Keratinocyte (primary cell): Measurements from ENCODE around the gene KIF3A. TPM values are rescaled to one million over a fixed set of nuclear protein-coding genes. Genes with fewer than 3 reads are reported as not detected.

Experiments used
- DNase-seq: peaks from one replicate; pipeline ENCODE4 v3.0.0-alpha.2; 2011; ENCODE audit warnings: low read depth, missing footprints, low spot score
- FAIRE-seq: peaks from 2 replicates; lab custom pipeline; 2011; peaks lifted over from hg19 to GRCh38; lab: Jason Lieb, UNC
- H2AFZ ChIP-seq: 2 replicates; pipeline ENCODE4 v1.6.0; 2012; ENCODE audit warnings: low read length, control low read depth, inconsistent platforms; ENCODE audit not compliant: control insufficient read depth
- H3K27ac ChIP-seq: 2 replicates; pipeline ENCODE4 v1.5.1; 2011; ENCODE audit warnings: low read length; ENCODE audit not compliant: control insufficient read depth, insufficient read depth
- H3K27me3 ChIP-seq: 3 replicates; pipeline ENCODE4 v1.6.0; 2011; ENCODE audit warnings: low read length; ENCODE audit not compliant: control insufficient read depth, insufficient read depth; ENCODE audit errors: extremely low read depth
- H3K36me3 ChIP-seq, 2 experiments: 2 replicates in 1 of 2; 3 replicates in 1 of 2; pipeline ENCODE4 v1.5.1; 2011; ENCODE audit warnings: low read length in 2 of 2, mild to moderate bottlenecking in 1 of 2; ENCODE audit not compliant: control insufficient read depth in 2 of 2, insufficient read depth in 2 of 2; ENCODE audit errors: extremely low read depth in 1 of 2
- H3K4me1 ChIP-seq: 3 replicates; pipeline ENCODE4 v1.5.1; 2011; ENCODE audit warnings: low read length; ENCODE audit not compliant: control insufficient read depth, insufficient read depth; ENCODE audit errors: extremely low read depth
- H3K4me2 ChIP-seq: 3 replicates; pipeline ENCODE4 v1.6.0; 2011; ENCODE audit warnings: low read depth, low read length; ENCODE audit not compliant: control insufficient read depth, insufficient read depth; ENCODE audit errors: extremely low read depth
- H3K4me3 ChIP-seq, 3 experiments: fragments of 200-600 bp in 1 of 3; sonication (generic) in 1 of 3; 2 replicates in 2 of 3; 3 replicates in 1 of 3; pipeline ENCODE4 v1.5.1; 2011 to 2016; ENCODE audit warnings: low read length in 3 of 3, mild to moderate bottlenecking in 3 of 3, control low read depth in 2 of 3, inconsistent platforms in 1 of 3, low read depth in 1 of 3, mixed read lengths in 1 of 3, mixed run types in 1 of 3, moderate library complexity in 1 of 3; ENCODE audit not compliant: control insufficient read depth in 2 of 3, insufficient read depth in 2 of 3; ENCODE audit errors: extremely low read depth in 1 of 3
- H3K79me2 ChIP-seq: 2 replicates; pipeline ENCODE4 v1.6.0; 2012; ENCODE audit warnings: low read length; ENCODE audit not compliant: control insufficient read depth, insufficient read depth
- H3K9ac ChIP-seq: 3 replicates; pipeline ENCODE4 v1.6.0; 2011; ENCODE audit warnings: low read length; ENCODE audit not compliant: control insufficient read depth, insufficient read depth; ENCODE audit errors: extremely low read depth
- H3K9me1 ChIP-seq: 3 replicates; pipeline ENCODE4 v1.6.0; 2011; ENCODE audit warnings: low read length; ENCODE audit not compliant: control insufficient read depth, insufficient read depth; ENCODE audit errors: extremely low read depth
- H3K9me3 ChIP-seq: 2 replicates; pipeline ENCODE4 v1.5.1; 2012; ENCODE audit warnings: low read depth, low read length; ENCODE audit not compliant: control insufficient read depth
- H4K20me1 ChIP-seq: 3 replicates; pipeline ENCODE4 v1.6.0; 2011; ENCODE audit warnings: low read length; ENCODE audit not compliant: control insufficient read depth, insufficient read depth; ENCODE audit errors: extremely low read depth
- EZH2 ChIP-seq: IDR thresholded peaks from one replicate; pipeline ENCODE4 v1.6.1; 2012; ENCODE audit warnings: inconsistent platforms, mild to moderate bottlenecking, low read length, moderate library complexity
- dilution Hi-C: fragments of 300-500 bp; cut with MboI; formaldehyde crosslinking; loops from one replicate; pipeline ENCODE4 v1.7.0; 2020; ENCODE audit warnings: low sequenced_read_pairs; ENCODE audit not compliant: extremely low pct_ligation_motif_present
- polyA plus RNA-seq, 5 experiments: library from polyadenylated mRNA; depleted of rRNA in 3 of 5; stranded (reverse) in 3 of 5; stranded (forward) in 1 of 5; unstranded in 1 of 5; fragments of >200 nt; gene quantifications; 1 replicate in 1 of 5; 2 replicates in 3 of 5; 3 replicates in 1 of 5; pipeline versions ENCODE4 v1.2.1 to v1.2.3, GENCODE V29; 2011 to 2012; ENCODE audit warnings: missing spikeins in 2 of 5, low read depth in 1 of 5, low replicate concordance in 1 of 5
- TF ChIP-seq, protein P1 (sequence below), 3 experiments: IDR thresholded peaks in 1 of 3; conservative IDR thresholded peaks in 1 of 3; optimal IDR thresholded peaks in 1 of 3; 2 replicates in 2 of 3; 3 replicates in 1 of 3; pipeline versions ENCODE3 to v1.5.1; 2011; ENCODE audit warnings: low read length in 3 of 3, mild to moderate bottlenecking in 3 of 3, moderate library complexity in 2 of 3, control low read depth in 1 of 3, inconsistent platforms in 1 of 3; ENCODE audit not compliant: insufficient read depth in 2 of 3; ENCODE audit errors: extremely low read depth in 1 of 3

The KIF3A gene
- polyA plus RNA-seq, 1 donor (not counting 4 experiments of a cell fraction or from before 2014, with no cell fraction given), result 15.4 TPM

DNA sequence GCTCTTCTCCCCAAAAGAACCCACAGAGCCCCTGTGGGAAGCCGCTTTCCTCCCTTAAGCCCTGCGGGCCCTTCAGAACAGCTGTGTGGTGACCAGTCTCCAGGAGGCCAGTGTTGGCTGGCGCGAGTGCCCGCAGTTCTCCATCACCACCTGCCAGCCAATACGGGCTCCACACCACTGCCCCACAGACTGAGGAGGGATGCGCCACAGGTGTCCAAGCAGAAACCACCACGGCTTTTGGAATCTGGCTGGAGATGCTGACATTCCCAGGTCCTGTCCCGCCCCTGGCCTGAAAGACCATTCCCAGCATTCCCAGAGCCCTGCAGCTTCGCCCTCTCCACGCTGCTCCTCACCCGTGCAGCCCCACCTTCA lies 22.7 kb upstream of the KIF3A start:
- H2AFZ ChIP-seq, result no peak overlapping the region
- dilution Hi-C loops, result no loop called here
- H3K27me3 ChIP-seq, result no peaks in the 10 kb centered on the region
- H3K9me3 ChIP-seq, result no peaks in the 10 kb centered on the region
- H3K79me2 ChIP-seq, result no peaks in the 10 kb centered on the region
- no peaks in the 10 kb centered on the region for H3K4me1 ChIP-seq
- FAIRE-seq (no peak), DNase-seq (no peak)
- no peak overlapping the region for H3K27ac ChIP-seq
- no peak overlapping the region for H3K9ac ChIP-seq
- no peaks in the 10 kb centered on the region for H3K9me1 ChIP-seq
- no peak overlapping the region for H3K4me3 ChIP-seq
- no peak overlapping the region for H3K4me2 ChIP-seq
- H3K36me3 ChIP-seq, result peaks cover 32 to 42% of the 10 kb centered on the region in 2 experiments
- TF ChIP-seq, protein P1, sequence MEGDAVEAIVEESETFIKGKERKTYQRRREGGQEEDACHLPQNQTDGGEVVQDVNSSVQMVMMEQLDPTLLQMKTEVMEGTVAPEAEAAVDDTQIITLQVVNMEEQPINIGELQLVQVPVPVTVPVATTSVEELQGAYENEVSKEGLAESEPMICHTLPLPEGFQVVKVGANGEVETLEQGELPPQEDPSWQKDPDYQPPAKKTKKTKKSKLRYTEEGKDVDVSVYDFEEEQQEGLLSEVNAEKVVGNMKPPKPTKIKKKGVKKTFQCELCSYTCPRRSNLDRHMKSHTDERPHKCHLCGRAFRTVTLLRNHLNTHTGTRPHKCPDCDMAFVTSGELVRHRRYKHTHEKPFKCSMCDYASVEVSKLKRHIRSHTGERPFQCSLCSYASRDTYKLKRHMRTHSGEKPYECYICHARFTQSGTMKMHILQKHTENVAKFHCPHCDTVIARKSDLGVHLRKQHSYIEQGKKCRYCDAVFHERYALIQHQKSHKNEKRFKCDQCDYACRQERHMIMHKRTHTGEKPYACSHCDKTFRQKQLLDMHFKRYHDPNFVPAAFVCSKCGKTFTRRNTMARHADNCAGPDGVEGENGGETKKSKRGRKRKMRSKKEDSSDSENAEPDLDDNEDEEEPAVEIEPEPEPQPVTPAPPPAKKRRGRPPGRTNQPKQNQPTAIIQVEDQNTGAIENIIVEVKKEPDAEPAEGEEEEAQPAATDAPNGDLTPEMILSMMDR (optimal IDR thresholded peaks at IDR 0.05 in 1 of 3, IDR thresholded peaks at IDR 0.05 in 1 of 3, conservative IDR thresholded peaks at IDR 0.05 in 1 of 3; ENCODE audit: extremely low read depth in 1 of 3, insufficient read depth in 2 of 3, low read length in 3 of 3), result no peak
- no peaks in the 10 kb centered on the region for H4K20me1 ChIP-seq

DNA sequence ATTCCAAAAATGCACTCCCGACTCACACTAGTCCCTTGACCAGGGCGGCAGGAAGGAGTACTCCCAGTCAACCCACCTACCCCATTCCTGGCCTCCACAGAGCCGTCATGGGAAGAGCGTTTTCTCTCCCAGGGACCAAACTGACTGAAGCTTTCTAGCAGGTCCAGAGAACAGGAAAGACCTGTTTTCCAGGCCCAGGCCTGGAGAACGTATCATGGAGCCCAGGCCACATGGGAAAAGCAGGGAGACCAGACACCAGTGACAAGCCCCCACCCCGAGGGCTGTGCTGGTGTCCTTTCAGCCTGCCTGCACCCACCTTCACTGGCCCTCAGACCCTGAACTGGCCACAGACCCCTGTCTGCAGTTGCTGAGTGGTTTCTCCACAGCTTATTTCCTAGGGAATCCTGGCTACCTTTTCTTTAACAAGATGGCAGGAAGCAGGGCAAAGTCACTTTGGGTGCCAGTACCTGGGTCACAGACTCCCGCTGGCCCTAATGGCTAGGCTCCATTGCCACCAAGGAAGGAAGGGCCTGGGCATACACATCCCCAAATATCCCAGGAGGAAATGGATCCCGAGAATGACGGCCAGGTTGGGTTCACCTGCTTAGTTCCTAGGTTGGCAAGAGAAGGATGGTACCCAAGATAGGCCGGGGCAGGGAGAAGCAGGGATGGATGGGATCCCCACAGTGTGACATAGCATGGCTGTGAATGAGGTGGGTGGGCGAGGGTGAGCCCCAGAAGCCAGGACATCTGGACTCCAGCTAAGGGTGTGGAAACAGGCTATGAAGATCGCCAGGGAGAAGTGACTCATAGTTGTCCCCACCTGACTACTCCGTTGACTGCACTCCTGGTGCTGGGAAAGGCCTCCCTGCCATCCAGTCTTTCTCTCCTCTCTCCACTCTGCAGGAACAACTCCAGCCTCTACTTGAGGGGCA lies 22.0 kb upstream of the KIF3A start:
- peaks cover 28 to 42% of the 10 kb centered on the region in 2 experiments for H3K36me3 ChIP-seq
- H3K27ac ChIP-seq, result no peak overlapping the region

More for the DNA sequence above, 22.0 kb upstream of the KIF3A start:
- no peaks in the 10 kb centered on the region for H4K20me1 ChIP-seq
- no peak overlapping the region for H3K4me3 ChIP-seq
- H3K9me1 ChIP-seq, result no peaks in the 10 kb centered on the region
- no peak for DNase-seq
- H3K4me2 ChIP-seq, result no peak overlapping the region
- H2AFZ ChIP-seq, result no peak overlapping the region
- no peak overlapping the region for H3K9ac ChIP-seq
- dilution Hi-C loops, result no loop called here
- TF ChIP-seq EZH2, result no peak
- TF ChIP-seq, protein P1 (optimal IDR thresholded peaks at IDR 0.05 in 1 of 3, IDR thresholded peaks at IDR 0.05 in 1 of 3, conservative IDR thresholded peaks at IDR 0.05 in 1 of 3; ENCODE audit: extremely low read depth in 1 of 3, insufficient read depth in 2 of 3, low read length in 3 of 3), result no peak
- H3K9me3 ChIP-seq, result no peaks in the 10 kb centered on the region
- no peaks in the 10 kb centered on the region for H3K79me2 ChIP-seq
- no peak for FAIRE-seq
- H3K27me3 ChIP-seq, result no peaks in the 10 kb centered on the region
- H3K4me1 ChIP-seq, result no peaks in the 10 kb centered on the region
